Measurements from ENCODE around the gene DPP10.

DNA sequence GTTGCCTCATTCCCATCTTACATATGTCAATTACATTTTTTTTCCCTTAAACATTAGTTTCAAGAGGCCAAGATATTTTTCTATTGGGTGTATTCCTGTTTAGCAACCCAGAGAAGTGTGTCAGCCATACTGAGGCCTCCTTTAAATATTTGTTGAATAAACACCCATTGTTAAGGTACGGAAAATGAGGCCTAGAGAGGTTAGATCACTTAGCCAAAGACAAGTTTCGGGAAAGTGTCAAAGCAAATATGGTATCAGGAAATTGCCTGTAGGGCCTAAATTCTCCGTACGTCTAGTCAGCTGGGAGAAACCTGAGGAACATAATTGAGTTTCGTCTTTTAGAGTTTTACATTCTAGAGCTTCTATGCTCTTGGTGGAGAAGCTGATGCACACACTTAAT is 1138.3 kb downstream of the DPP10 start:
- no peak for TF ChIP-seq NR2C2 (IDR thresholded peaks at IDR 0.05; ENCODE audit: borderline replicate concordance, control insufficient read depth, insufficient read length, low read depth)
- TF ChIP-seq, protein P1, sequence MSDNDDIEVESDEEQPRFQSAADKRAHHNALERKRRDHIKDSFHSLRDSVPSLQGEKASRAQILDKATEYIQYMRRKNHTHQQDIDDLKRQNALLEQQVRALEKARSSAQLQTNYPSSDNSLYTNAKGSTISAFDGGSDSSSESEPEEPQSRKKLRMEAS (IDR thresholded peaks at IDR 0.05; ENCODE audit: low read depth, low read length) = no peak
- TF ChIP-seq, protein P2, sequence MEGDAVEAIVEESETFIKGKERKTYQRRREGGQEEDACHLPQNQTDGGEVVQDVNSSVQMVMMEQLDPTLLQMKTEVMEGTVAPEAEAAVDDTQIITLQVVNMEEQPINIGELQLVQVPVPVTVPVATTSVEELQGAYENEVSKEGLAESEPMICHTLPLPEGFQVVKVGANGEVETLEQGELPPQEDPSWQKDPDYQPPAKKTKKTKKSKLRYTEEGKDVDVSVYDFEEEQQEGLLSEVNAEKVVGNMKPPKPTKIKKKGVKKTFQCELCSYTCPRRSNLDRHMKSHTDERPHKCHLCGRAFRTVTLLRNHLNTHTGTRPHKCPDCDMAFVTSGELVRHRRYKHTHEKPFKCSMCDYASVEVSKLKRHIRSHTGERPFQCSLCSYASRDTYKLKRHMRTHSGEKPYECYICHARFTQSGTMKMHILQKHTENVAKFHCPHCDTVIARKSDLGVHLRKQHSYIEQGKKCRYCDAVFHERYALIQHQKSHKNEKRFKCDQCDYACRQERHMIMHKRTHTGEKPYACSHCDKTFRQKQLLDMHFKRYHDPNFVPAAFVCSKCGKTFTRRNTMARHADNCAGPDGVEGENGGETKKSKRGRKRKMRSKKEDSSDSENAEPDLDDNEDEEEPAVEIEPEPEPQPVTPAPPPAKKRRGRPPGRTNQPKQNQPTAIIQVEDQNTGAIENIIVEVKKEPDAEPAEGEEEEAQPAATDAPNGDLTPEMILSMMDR (IDR thresholded peaks at IDR 0.05 in 2 of 3, conservative IDR thresholded peaks at IDR 0.05 in 1 of 3; ENCODE audit: control insufficient read depth in 2 of 3, extremely low read depth in 1 of 3, insufficient read depth in 1 of 3, low read depth in 3 of 3, low read length in 3 of 3) = no peak
- TF ChIP-seq RAD21 (IDR thresholded peaks at IDR 0.05; ENCODE audit: insufficient read depth, low read depth, low read length) = no peak
- TF ChIP-seq, protein P3, sequence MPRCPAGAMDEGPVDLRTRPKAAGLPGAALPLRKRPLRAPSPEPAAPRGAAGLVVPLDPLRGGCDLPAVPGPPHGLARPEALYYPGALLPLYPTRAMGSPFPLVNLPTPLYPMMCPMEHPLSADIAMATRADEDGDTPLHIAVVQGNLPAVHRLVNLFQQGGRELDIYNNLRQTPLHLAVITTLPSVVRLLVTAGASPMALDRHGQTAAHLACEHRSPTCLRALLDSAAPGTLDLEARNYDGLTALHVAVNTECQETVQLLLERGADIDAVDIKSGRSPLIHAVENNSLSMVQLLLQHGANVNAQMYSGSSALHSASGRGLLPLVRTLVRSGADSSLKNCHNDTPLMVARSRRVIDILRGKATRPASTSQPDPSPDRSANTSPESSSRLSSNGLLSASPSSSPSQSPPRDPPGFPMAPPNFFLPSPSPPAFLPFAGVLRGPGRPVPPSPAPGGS (IDR thresholded peaks at IDR 0.05; ENCODE audit: borderline replicate concordance, insufficient read depth, low read depth, low read length, poor library complexity, severe bottlenecking) = no peak
- TF ChIP-seq, protein P4, sequence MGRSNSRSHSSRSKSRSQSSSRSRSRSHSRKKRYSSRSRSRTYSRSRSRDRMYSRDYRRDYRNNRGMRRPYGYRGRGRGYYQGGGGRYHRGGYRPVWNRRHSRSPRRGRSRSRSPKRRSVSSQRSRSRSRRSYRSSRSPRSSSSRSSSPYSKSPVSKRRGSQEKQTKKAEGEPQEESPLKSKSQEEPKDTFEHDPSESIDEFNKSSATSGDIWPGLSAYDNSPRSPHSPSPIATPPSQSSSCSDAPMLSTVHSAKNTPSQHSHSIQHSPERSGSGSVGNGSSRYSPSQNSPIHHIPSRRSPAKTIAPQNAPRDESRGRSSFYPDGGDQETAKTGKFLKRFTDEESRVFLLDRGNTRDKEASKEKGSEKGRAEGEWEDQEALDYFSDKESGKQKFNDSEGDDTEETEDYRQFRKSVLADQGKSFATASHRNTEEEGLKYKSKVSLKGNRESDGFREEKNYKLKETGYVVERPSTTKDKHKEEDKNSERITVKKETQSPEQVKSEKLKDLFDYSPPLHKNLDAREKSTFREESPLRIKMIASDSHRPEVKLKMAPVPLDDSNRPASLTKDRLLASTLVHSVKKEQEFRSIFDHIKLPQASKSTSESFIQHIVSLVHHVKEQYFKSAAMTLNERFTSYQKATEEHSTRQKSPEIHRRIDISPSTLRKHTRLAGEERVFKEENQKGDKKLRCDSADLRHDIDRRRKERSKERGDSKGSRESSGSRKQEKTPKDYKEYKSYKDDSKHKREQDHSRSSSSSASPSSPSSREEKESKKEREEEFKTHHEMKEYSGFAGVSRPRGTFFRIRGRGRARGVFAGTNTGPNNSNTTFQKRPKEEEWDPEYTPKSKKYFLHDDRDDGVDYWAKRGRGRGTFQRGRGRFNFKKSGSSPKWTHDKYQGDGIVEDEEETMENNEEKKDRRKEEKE (IDR thresholded peaks at IDR 0.05) = no peak
- TF ChIP-seq, protein P5, sequence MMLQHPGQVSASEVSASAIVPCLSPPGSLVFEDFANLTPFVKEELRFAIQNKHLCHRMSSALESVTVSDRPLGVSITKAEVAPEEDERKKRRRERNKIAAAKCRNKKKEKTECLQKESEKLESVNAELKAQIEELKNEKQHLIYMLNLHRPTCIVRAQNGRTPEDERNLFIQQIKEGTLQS (IDR thresholded peaks at IDR 0.05; ENCODE audit: borderline replicate concordance, extremely low read depth, low read depth, low read length) = no peak
- no peak for TF ChIP-seq SIN3A (IDR thresholded peaks at IDR 0.05; ENCODE audit: low read depth, low read length)
- no peak for TF ChIP-seq RCOR1 (conservative IDR thresholded peaks at IDR 0.05; ENCODE audit: low read depth, low read length)
- TF ChIP-seq GABPA (IDR thresholded peaks at IDR 0.05; ENCODE audit: low read depth) = no peak
- TF ChIP-seq, protein P6, sequence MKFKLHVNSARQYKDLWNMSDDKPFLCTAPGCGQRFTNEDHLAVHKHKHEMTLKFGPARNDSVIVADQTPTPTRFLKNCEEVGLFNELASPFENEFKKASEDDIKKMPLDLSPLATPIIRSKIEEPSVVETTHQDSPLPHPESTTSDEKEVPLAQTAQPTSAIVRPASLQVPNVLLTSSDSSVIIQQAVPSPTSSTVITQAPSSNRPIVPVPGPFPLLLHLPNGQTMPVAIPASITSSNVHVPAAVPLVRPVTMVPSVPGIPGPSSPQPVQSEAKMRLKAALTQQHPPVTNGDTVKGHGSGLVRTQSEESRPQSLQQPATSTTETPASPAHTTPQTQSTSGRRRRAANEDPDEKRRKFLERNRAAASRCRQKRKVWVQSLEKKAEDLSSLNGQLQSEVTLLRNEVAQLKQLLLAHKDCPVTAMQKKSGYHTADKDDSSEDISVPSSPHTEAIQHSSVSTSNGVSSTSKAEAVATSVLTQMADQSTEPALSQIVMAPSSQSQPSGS (IDR thresholded peaks at IDR 0.05; ENCODE audit: low read length) = no peak
- TF ChIP-seq, protein P7, sequence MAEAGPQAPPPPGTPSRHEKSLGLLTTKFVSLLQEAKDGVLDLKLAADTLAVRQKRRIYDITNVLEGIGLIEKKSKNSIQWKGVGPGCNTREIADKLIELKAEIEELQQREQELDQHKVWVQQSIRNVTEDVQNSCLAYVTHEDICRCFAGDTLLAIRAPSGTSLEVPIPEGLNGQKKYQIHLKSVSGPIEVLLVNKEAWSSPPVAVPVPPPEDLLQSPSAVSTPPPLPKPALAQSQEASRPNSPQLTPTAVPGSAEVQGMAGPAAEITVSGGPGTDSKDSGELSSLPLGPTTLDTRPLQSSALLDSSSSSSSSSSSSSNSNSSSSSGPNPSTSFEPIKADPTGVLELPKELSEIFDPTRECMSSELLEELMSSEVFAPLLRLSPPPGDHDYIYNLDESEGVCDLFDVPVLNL (IDR thresholded peaks at IDR 0.05; ENCODE audit: low read depth, low read length) = no peak
- TF ChIP-seq EP300 (IDR thresholded peaks at IDR 0.05; ENCODE audit: borderline replicate concordance in 1 of 2, control insufficient read depth in 1 of 2, low read depth in 2 of 2, low read length in 2 of 2) = no peak
- TF ChIP-seq FOXM1 (IDR thresholded peaks at IDR 0.05; ENCODE audit: low read depth, low read length) = no peak

Measured in GM12878 (cell line).